ENCODE measurements around the gene ZNF521. TPM values are rescaled to one million over a fixed set of nuclear protein-coding genes. Genes with fewer than 3 reads are reported as not detected.
A peak's percentile ranks its signal among the peaks of the same experiment; 100 is the strongest.

Gene ZNF521
- total and polyA plus RNA-seq, 2 donors (not counting 3 experiments of a cell fraction or from before 2014, with no cell fraction given): 111 to 168 TPM

DNA sequence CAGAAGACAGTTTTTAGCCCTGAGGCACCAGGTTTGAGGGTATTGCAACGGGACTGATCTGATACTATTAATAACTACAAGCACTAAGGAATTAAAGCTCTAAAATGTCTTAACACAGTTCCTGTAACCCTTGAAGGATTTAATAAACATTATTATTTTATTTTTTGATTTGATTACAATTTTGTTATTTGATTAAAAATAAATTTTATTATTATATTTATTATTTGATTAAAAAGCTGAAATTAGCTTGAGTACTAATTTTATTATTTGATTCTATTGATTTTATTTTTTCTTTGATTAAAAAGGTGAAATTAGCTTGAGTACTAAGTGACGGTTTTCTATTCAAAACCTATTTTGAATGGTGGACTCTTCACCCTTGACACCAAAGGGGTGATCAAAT is 307.3 kb downstream of the ZNF521 start:
- POLR2A ChIA-PET: no interaction called here
- CTCF ChIA-PET: interaction anchor here (1.4 to 1.6 kb wide), 2 partner anchors 70 to 549 kb away, joined by 3 read pairs; no protein-coding TSS in a partner anchor
- no peak overlapping the region for H3K4me2 ChIP-seq (ENCODE audit: insufficient read depth, low read length)
- no peak overlapping the region for H3K4me3 ChIP-seq (replicated peaks in 1 of 3; ENCODE audit: insufficient read depth in 1 of 3, low read depth in 1 of 3, low read length in 3 of 3)
- no TSS peak for BruUV-seq (replicated peaks)
- H3K9ac ChIP-seq (replicated peaks; ENCODE audit: extremely low read depth, insufficient read depth, low read length): no peak overlapping the region
- FAIRE-seq: no peak
- no peaks in the 10 kb centered on the region for H3K36me3 ChIP-seq (ENCODE audit: control insufficient read depth in 2 of 2, extremely low read depth in 1 of 2, insufficient read depth in 2 of 2, low read length in 2 of 2)
- H3K4me1 ChIP-seq (ENCODE audit: control insufficient read depth, extremely low read depth, insufficient read depth, low read length): peaks cover 17% of the 10 kb centered on the region
- H2AFZ ChIP-seq (ENCODE audit: low read depth, low read length): no peak overlapping the region
- no peak for TF ChIP-seq CTCF (IDR thresholded peaks at IDR 0.05; ENCODE audit: extremely low read depth in 1 of 2, insufficient read depth in 1 of 2, low read depth in 1 of 2, low read length in 2 of 2)
- TF ChIP-seq MAX (IDR thresholded peaks at IDR 0.05; ENCODE audit: insufficient read depth, insufficient read length): no peak
- no peak for TF ChIP-seq POLR2AphosphoS5 (IDR thresholded peaks at IDR 0.05; ENCODE audit: insufficient read depth, low read depth, low read length)
- TF ChIP-seq EZH2 (IDR thresholded peaks at IDR 0.05; ENCODE audit: borderline replicate concordance, low read depth, low read length, severe bottlenecking): no peak
- H3K9me3 ChIP-seq (replicated peaks; ENCODE audit: control insufficient read depth, insufficient read depth, low read length): no peaks in the 10 kb centered on the region
- H3K9me1 ChIP-seq (replicated peaks; ENCODE audit: control insufficient read depth, extremely low read depth, insufficient read depth, low read length): no peaks in the 10 kb centered on the region
- no peak overlapping the region for H3K27ac ChIP-seq (ENCODE audit: insufficient read depth, low read depth, low read length)
- DNase-seq (ENCODE audit: low read depth, low spot score): no peak
- H3K27me3 ChIP-seq (ENCODE audit: control insufficient read depth in 2 of 2, insufficient read depth in 2 of 2, low read length in 2 of 2): no peaks in the 10 kb centered on the region
- no peaks in the 10 kb centered on the region for H4K20me1 ChIP-seq (replicated peaks; ENCODE audit: control insufficient read depth, extremely low read depth, insufficient read depth, low read length)
- H3K79me2 ChIP-seq (ENCODE audit: control insufficient read depth, insufficient read depth, low read length): no peaks in the 10 kb centered on the region
- dilution Hi-C loops (cut with MboI; ENCODE audit: extremely low pct_ligation_motif_present, low sequenced_read_pairs) (no loop called here), intact Hi-C loops (cut with micrococcal nuclease) (no loop called here)

DNA sequence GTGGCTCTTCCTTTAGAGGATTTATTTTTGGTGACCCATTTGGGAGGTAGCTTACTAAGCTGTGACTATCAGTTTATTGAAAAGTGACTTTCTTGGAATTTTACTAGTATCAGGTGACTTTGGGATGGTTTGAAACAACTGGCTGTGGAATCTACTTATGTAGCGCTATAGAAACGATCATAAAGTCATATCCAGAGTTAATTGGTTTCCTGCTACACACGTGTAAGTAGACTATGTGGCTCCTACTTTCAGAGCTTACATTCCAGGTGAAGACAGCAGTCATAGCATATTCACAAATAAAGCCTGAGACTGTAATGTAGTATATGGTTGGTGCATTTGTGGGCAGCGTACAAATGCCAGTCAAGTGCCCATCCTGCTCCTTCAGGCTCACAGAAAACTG is 308.9 kb downstream of the ZNF521 start:
- H4K20me1 ChIP-seq (replicated peaks; ENCODE audit: control insufficient read depth, extremely low read depth, insufficient read depth, low read length): no peaks in the 10 kb centered on the region
- no peaks in the 10 kb centered on the region for H3K9me1 ChIP-seq (replicated peaks; ENCODE audit: control insufficient read depth, extremely low read depth, insufficient read depth, low read length)
- POLR2A ChIA-PET: interaction anchor here (0.8 to 0.9 kb wide), 2 partner anchors 9 to 211 kb away, joined by 3 read pairs; no protein-coding TSS in a partner anchor
- CTCF ChIA-PET: interaction anchor here (1.2 to 1.4 kb wide), 2 partner anchors 8 to 158 kb away, joined by 3 read pairs; no protein-coding TSS in a partner anchor
- H3K27me3 ChIP-seq (ENCODE audit: control insufficient read depth in 2 of 2, insufficient read depth in 2 of 2, low read length in 2 of 2): no peaks in the 10 kb centered on the region
- no peaks in the 10 kb centered on the region for H3K79me2 ChIP-seq (ENCODE audit: control insufficient read depth, insufficient read depth, low read length)
- no peaks in the 10 kb centered on the region for H3K36me3 ChIP-seq (ENCODE audit: control insufficient read depth in 2 of 2, extremely low read depth in 1 of 2, insufficient read depth in 2 of 2, low read length in 2 of 2)
- no peak overlapping the region for H2AFZ ChIP-seq (ENCODE audit: low read depth, low read length)
- dilution Hi-C loops (cut with MboI; ENCODE audit: extremely low pct_ligation_motif_present, low sequenced_read_pairs): no loop called here
- no peak for TF ChIP-seq EZH2 (IDR thresholded peaks at IDR 0.05; ENCODE audit: borderline replicate concordance, low read depth, low read length, severe bottlenecking)
- H3K4me2 ChIP-seq (ENCODE audit: insufficient read depth, low read length): no peak overlapping the region
- H3K4me1 ChIP-seq (ENCODE audit: control insufficient read depth, extremely low read depth, insufficient read depth, low read length): peaks cover 17% of the 10 kb centered on the region
- no peak overlapping the region for H3K4me3 ChIP-seq (replicated peaks in 1 of 3; ENCODE audit: insufficient read depth in 1 of 3, low read depth in 1 of 3, low read length in 3 of 3)
- intact Hi-C loops (cut with micrococcal nuclease): no loop called here
- no peaks in the 10 kb centered on the region for H3K9me3 ChIP-seq (replicated peaks; ENCODE audit: control insufficient read depth, insufficient read depth, low read length)
- H3K9ac ChIP-seq (replicated peaks; ENCODE audit: extremely low read depth, insufficient read depth, low read length): no peak overlapping the region
- no TSS peak for BruUV-seq (replicated peaks)
- no peak overlapping the region for H3K27ac ChIP-seq (ENCODE audit: insufficient read depth, low read depth, low read length)
- FAIRE-seq (peak; percentile 50), DNase-seq (ENCODE audit: low read depth, low spot score) (no peak)

All from endothelial cell of umbilical vein (primary cell).